ENCODE data around the gene P2RY4.

DNA sequence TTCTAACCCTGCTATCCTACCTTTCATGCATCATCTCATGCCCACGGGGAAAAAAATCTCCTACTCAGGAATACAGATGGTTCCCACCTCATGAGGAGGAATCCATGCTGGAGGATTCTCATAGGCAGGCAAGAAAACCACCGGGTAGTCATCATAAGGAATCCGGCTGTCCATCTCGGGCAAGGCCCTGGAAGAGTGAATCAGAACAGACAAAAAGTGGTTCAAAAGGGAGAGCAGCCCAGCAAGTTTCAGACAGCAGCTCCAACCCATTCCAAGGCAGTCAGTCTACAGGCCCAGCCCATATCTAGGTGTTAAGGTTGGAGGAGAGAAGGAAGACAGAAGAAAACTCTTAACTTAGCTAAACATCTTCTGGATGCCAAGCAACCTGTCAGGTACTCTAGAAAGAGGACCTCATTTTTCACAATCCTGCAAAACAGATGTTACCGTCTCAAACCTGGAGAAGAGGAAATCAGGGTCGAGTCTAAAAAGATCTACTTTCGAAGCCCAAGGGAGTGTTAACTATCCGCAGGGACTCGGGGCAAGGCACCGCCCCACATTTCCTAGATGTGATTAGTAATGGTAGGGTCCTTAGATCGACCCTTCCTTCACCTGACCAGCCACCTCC, 29.3 kb upstream of the P2RY4 start:
- TF ChIP-seq, protein P1, sequence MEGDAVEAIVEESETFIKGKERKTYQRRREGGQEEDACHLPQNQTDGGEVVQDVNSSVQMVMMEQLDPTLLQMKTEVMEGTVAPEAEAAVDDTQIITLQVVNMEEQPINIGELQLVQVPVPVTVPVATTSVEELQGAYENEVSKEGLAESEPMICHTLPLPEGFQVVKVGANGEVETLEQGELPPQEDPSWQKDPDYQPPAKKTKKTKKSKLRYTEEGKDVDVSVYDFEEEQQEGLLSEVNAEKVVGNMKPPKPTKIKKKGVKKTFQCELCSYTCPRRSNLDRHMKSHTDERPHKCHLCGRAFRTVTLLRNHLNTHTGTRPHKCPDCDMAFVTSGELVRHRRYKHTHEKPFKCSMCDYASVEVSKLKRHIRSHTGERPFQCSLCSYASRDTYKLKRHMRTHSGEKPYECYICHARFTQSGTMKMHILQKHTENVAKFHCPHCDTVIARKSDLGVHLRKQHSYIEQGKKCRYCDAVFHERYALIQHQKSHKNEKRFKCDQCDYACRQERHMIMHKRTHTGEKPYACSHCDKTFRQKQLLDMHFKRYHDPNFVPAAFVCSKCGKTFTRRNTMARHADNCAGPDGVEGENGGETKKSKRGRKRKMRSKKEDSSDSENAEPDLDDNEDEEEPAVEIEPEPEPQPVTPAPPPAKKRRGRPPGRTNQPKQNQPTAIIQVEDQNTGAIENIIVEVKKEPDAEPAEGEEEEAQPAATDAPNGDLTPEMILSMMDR (IDR thresholded peaks at IDR 0.05; ENCODE audit: extremely low read depth in 1 of 2, insufficient read depth in 1 of 2, low read depth in 1 of 2, low read length in 2 of 2) = no peak
- TF ChIP-seq POLR2A (IDR thresholded peaks at IDR 0.05; ENCODE audit: low read depth, low read length) = no peak
- no peak for TF ChIP-seq POLR2AphosphoS5 (IDR thresholded peaks at IDR 0.05; ENCODE audit: insufficient read depth, low read depth, low read length)
- TF ChIP-seq EZH2 (IDR thresholded peaks at IDR 0.05; ENCODE audit: borderline replicate concordance, low read depth, low read length, severe bottlenecking) = no peak
- TF ChIP-seq GATA2 (IDR thresholded peaks at IDR 0.05; ENCODE audit: insufficient read depth, insufficient read length, low read depth, low read length) = no peak
- TF ChIP-seq, protein P2, sequence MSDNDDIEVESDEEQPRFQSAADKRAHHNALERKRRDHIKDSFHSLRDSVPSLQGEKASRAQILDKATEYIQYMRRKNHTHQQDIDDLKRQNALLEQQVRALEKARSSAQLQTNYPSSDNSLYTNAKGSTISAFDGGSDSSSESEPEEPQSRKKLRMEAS (IDR thresholded peaks at IDR 0.05; ENCODE audit: insufficient read depth, insufficient read length) = no peak

Data from endothelial cell of umbilical vein (primary cell).